K562 (cell line): Measurements from ENCODE around the gene CHCT1. TPM values are rescaled to one million over a fixed set of nuclear protein-coding genes. Genes with fewer than 3 reads are reported as not detected.

Experiments
- ATAC-seq: fragments of 200-7000 bp; cut with Tn5 transposase; 3 replicates; pipeline ENCODE4 v1.9.1; 2020; ENCODE audit warnings: moderate library complexity
- BruUV-seq: library from RNA; stranded (reverse); fragments of 400-500 nt; replicated peaks from 2 replicates; lab custom pipeline; 2021; lab: Mats Ljungman, UMichigan
- CTCF ChIA-PET: fragments of 300-600 bp; formaldehyde crosslinking; extraction: SDS; loops from one replicate; lab custom pipeline; 2021; ENCODE audit warnings: low intra/inter-chr PET ratio; lab: Yijun Ruan, JAX
- POLR2A ChIA-PET: fragments of 300-600, 350-650 bp; sonication (Branson Sonifier 250); formaldehyde crosslinking; extraction: SDS; loops from one replicate; lab custom pipeline; 2021; ENCODE audit warnings: antibody characterized with exemption, inconsistent platforms; lab: Yijun Ruan, JAX
- DNase-seq, 4 experiments: peaks; one replicate each; pipeline versions ENCODE4 v3.0.0 to v3.0.0-alpha.2; 2011 to 2018; ENCODE audit warnings: low spot score in 3 of 4, mixed read lengths in 3 of 4; ENCODE audit errors: extremely low read depth in 1 of 4
- FAIRE-seq: peaks from 2 replicates; lab custom pipeline; 2011; peaks lifted over from hg19 to GRCh38; lab: Jason Lieb, UNC
- H2AFZ ChIP-seq: 2 replicates; pipeline ENCODE4 v1.6.0; 2011; ENCODE audit warnings: low read depth, low read length, control low read depth, inconsistent platforms
- H3K27ac ChIP-seq: fragments of 200-600 bp; 3 replicates; pipeline ENCODE4 v1.8.0; 2011; ENCODE audit warnings: low read depth, mild to moderate bottlenecking, control low read depth, inconsistent platforms, low read length, moderate library complexity, mixed read lengths; ENCODE audit errors: extremely low read depth
- H3K27me3 ChIP-seq, 2 experiments: fragments of 300-600 bp in 1 of 2; 2 replicates in 1 of 2; 3 replicates in 1 of 2; pipeline versions ENCODE4 v1.6.0 to v1.8.0; 2011; ENCODE audit warnings: inconsistent platforms in 2 of 2, low read length in 2 of 2, mild to moderate bottlenecking in 1 of 2, mixed read lengths in 1 of 2, moderate library complexity in 1 of 2; ENCODE audit not compliant: control insufficient read depth in 2 of 2, insufficient read depth in 2 of 2
- H3K36me3 ChIP-seq: fragments of 300-600 bp; 3 replicates; pipeline ENCODE4 v1.8.0; 2011; ENCODE audit warnings: mild to moderate bottlenecking, low read length, inconsistent platforms; ENCODE audit not compliant: control insufficient read depth, insufficient read depth
- H3K4me1 ChIP-seq, 2 experiments: fragments of 200-600 bp in 1 of 2; replicated peaks in 1 of 2; 2 replicates in 1 of 2; 3 replicates in 1 of 2; pipeline versions ENCODE4 v1.5.1 to v1.8.0; 2011; ENCODE audit warnings: inconsistent platforms in 2 of 2, low read length in 2 of 2, mild to moderate bottlenecking in 1 of 2, mixed read lengths in 1 of 2, moderate library complexity in 1 of 2; ENCODE audit not compliant: control insufficient read depth in 2 of 2, insufficient read depth in 2 of 2
- H3K4me2 ChIP-seq: 2 replicates; pipeline ENCODE4 v1.6.1; 2011; ENCODE audit warnings: low read length, control low read depth, inconsistent platforms, mixed read lengths; ENCODE audit not compliant: insufficient read depth
- H3K4me3 ChIP-seq: fragments of 200-600 bp; sonication (generic), shearing (Covaris generic); 2 replicates; pipeline ENCODE4 v1.5.1; 2016; ENCODE audit warnings: control low read depth, inconsistent platforms
- H3K79me2 ChIP-seq: fragments of 200-600 bp; 3 replicates; pipeline ENCODE4 v1.8.0; 2011; ENCODE audit warnings: low read length, inconsistent platforms; ENCODE audit not compliant: control insufficient read depth, insufficient read depth
- H3K9ac ChIP-seq, 2 experiments: 2 replicates each; pipeline versions ENCODE4 v1.6.0 to v1.6.1; 2011; ENCODE audit warnings: low read depth in 2 of 2, low read length in 2 of 2, control low read depth in 1 of 2, inconsistent platforms in 1 of 2, mild to moderate bottlenecking in 1 of 2, mixed read lengths in 1 of 2; ENCODE audit not compliant: insufficient read depth in 1 of 2
- H3K9me1 ChIP-seq: one replicate; pipeline ENCODE4 v1.6.0; 2011; ENCODE audit warnings: inconsistent platforms, mild to moderate bottlenecking, low read length, moderate library complexity; ENCODE audit not compliant: control insufficient read depth, insufficient read depth
- H3K9me3 ChIP-seq: replicated peaks from 2 replicates; pipeline ENCODE4 v1.5.1; 2011; ENCODE audit warnings: low read depth, low read length, inconsistent platforms; ENCODE audit not compliant: control insufficient read depth, insufficient read depth
- H4K20me1 ChIP-seq: replicated peaks from 2 replicates; pipeline ENCODE4 v1.6.1; 2011; ENCODE audit warnings: low read length, inconsistent platforms, mixed read lengths; ENCODE audit not compliant: control insufficient read depth, insufficient read depth
- CXXC5 ChIP-seq: fragments of 250-450 bp; sonication (Bioruptor Pico); IDR thresholded peaks from 2 replicates; pipeline ENCODE4 v1.8.0; 2022; ENCODE audit warnings: inconsistent platforms, mild to moderate bottlenecking, moderate library complexity
- DACH1 ChIP-seq: fragments of 450-650 bp; IDR thresholded peaks from 2 replicates; pipeline ENCODE4 v1.6.1; 2018; ENCODE audit not compliant: partially characterized antibody
- DNMT1 ChIP-seq: fragments of 450-650 bp; IDR thresholded peaks from 2 replicates; pipeline ENCODE4 v1.6.1; 2016; ENCODE audit warnings: antibody characterized with exemption, mild to moderate bottlenecking
- EZH2 ChIP-seq: IDR thresholded peaks from 2 replicates; pipeline ENCODE4 v1.6.1; 2012; ENCODE audit warnings: low read depth, mild to moderate bottlenecking, inconsistent platforms, low read length, borderline replicate concordance
- GATAD2A ChIP-seq: fragments of 450-650 bp; IDR thresholded peaks from 2 replicates; pipeline ENCODE4 v1.6.1; 2017
- IFI16 ChIP-seq: fragments of 250-450 bp; sonication (Bioruptor Pico); IDR thresholded peaks from 2 replicates; pipeline ENCODE4 v2.1.2; 2022; ENCODE audit warnings: mild to moderate bottlenecking, inconsistent platforms
- JUN ChIP-seq, 2 experiments: sonication (generic) in 1 of 2; formaldehyde crosslinking in 1 of 2; IDR thresholded peaks; 2 replicates each; pipeline versions ENCODE4 v1.6.1 to v1.8.0; 2012 to 2022; ENCODE audit warnings: borderline replicate concordance in 2 of 2, mild to moderate bottlenecking in 2 of 2, improper control_type of control experiment in 1 of 2, low read depth in 1 of 2, low read length in 1 of 2, missing genetic modification reagents in 1 of 2
- POLR2AphosphoS2 ChIP-seq: IDR thresholded peaks from 2 replicates; pipeline ENCODE4 v1.6.1; 2012; ENCODE audit warnings: low read length, improper control_type of control experiment
- PTRF ChIP-seq: fragments of 450-650 bp; IDR thresholded peaks from 2 replicates; pipeline ENCODE4 v1.6.1; 2016; ENCODE audit warnings: mild to moderate bottlenecking, missing genetic modification characterization, missing compliant biosample characterization
- PURB ChIP-seq: sonication (generic); formaldehyde crosslinking; IDR thresholded peaks from 2 replicates; pipeline ENCODE4 v1.9.0; 2021; ENCODE audit warnings: low read depth, mild to moderate bottlenecking, missing genetic modification reagents
- SMAD4 ChIP-seq: fragments of 250-450 bp; sonication (Bioruptor Pico); conservative IDR thresholded peaks from 2 replicates; pipeline ENCODE4 v1.8.0; 2021; ENCODE audit warnings: inconsistent platforms, mild to moderate bottlenecking, moderate library complexity
- SPI1 ChIP-seq: IDR thresholded peaks from 2 replicates; pipeline ENCODE4 v1.6.1; 2011; ENCODE audit warnings: low read depth, low read length, control low read depth, borderline replicate concordance
- SRSF3 ChIP-seq: fragments of 200-400 bp; formaldehyde crosslinking; IDR thresholded peaks from 2 replicates; pipeline ENCODE4 v1.6.1; 2016; ENCODE audit warnings: mild to moderate bottlenecking, low read length, moderate library complexity; ENCODE audit not compliant: insufficient read depth
- THAP12 ChIP-seq: fragments of 250-450 bp; sonication (Bioruptor Pico); IDR thresholded peaks from 2 replicates; pipeline ENCODE4 v1.9.0; 2021; ENCODE audit warnings: mild to moderate bottlenecking, inconsistent platforms
- ZNF408 ChIP-seq: fragments of 250-450 bp; sonication (Bioruptor Pico); IDR thresholded peaks from 2 replicates; pipeline ENCODE4 v1.4.0; 2020; ENCODE audit warnings: low read depth, mild to moderate bottlenecking, moderate library complexity
- ZNF699 ChIP-seq: fragments of 250-450 bp; sonication (Bioruptor Pico); IDR thresholded peaks from 2 replicates; pipeline ENCODE4 v1.8.0; 2021; ENCODE audit warnings: mild to moderate bottlenecking, moderate library complexity; ENCODE audit not compliant: insufficient replicate concordance
- WGBS: fragments of 100-300 bp; shearing (Covaris generic); methylation state at CpG from one replicate; pipeline ENCODE4 v1.1.6; 2016; ENCODE audit warnings: low coverage, mixed read lengths; ENCODE audit not compliant: insufficient coverage; ENCODE audit errors: missing lambda C conversion rate; 5-methylcytosine and 5-hydroxymethylcytosine counted together
- in situ Hi-C: fragments of 300-500 bp; cut with MboI; formaldehyde crosslinking; loops from 4 replicates; pipeline ENCODE4 v1.15.0; 2018; ENCODE audit warnings: inconsistent platforms, mixed read lengths
- intact Hi-C: fragments of 100-400 bp; cut with micrococcal nuclease; formaldehyde crosslinking; loops from 2 replicates; pipeline ENCODE4 v1.14.2; 2022
- polyA plus RNA-seq, 8 experiments: library from polyadenylated mRNA; depleted of rRNA in 4 of 8; stranded (reverse) in 5 of 8; unstranded in 3 of 8; fragments of >200 nt; fragmentation: Nextera tagmentation in 2 of 8; fragmentation: Illumina TruSeq in 1 of 8; extraction: Ambion mirVana in 2 of 8; extraction: Trizol in 1 of 8; gene quantifications; 2 replicates each; pipeline versions ENCODE4 v1.2.1 to v1.2.3, GENCODE V29; 2011 to 2014; ENCODE audit warnings: inconsistent platforms in 1 of 8, missing spikeins in 1 of 8
- total RNA-seq, 7 experiments: library from RNA; depleted of rRNA in 6 of 7; stranded (reverse); fragments of >200 nt in 6 of 7; fragmentation: Illumina TruSeq in 2 of 7; extraction: Trizol in 2 of 7; gene quantifications; 2 replicates each; pipeline versions ENCODE4 v1.2.1 to v1.2.3, GENCODE V29; 2011 to 2021; ENCODE audit warnings: low replicate concordance in 1 of 7
- TF ChIP-seq, protein P1 (sequence below): fragments of 450-650 bp; formaldehyde crosslinking; conservative IDR thresholded peaks from 2 replicates; pipeline ENCODE4 v1.4.0; 2022; ENCODE audit warnings: mild to moderate bottlenecking, missing genetic modification characterization

The CHCT1 gene
- total and polyA plus RNA-seq, 9 of the 15 experiments (the other 6 are each of a cell fraction or from before 2014, with no cell fraction given): not detected

DNA sequence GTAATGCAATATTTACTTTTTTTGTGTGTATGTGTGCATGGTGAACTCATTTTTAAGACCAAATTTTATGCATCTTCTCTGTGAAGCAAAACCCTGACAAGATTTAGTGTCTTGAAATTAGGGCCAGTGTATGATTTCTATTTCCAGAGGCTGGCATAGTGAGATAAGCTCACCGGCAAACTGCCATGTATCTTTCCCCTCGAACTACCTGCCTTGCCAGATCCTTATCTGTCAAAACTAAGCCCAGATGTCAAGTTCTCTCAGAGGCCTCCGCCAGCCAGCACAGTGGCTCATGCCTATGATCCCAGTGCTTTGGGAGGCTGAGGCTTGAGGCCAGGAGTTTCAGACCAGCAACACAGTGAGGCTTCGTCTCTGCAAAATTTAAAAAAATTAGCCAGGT, 40.3 kb upstream of the CHCT1 start (continued):
- TF ChIP-seq DNMT1 (no peak), SMAD4 (CRISPR knock-in tag) (no peak), THAP12 (no peak), GATAD2A (no peak), SRSF3 (no peak), PURB (CRISPR knock-in tag) (no peak), PTRF (tag) (no peak), ZNF699 (CRISPR knock-in tag) (no peak)

GRCh38 chr17:60383379-60383778, 38.9 kb upstream of the CHCT1 start:
- Histone ChIP-seq H3K9ac (0 out of 4 replicates have a peak overlapping the region, but pooled peaks of 1 of the 2 experiments have one; percentile 21), H3K4me2 (peak overlapping the region; percentile 51), H3K4me3 (no peak overlapping the region), H3K4me1 (peaks cover 13 to 40% of the 10 kb centered on the region in 2 experiments), H4K20me1 (0 out of 2 replicates have a peak, but pooled peaks cover 10% of the 10 kb centered on the region), H3K27ac (peak overlapping the region; percentile 40; the same call in 2 of the 3 replicates), H3K36me3 (peaks cover 24% of the 10 kb centered on the region; the same call in 2 of the 3 replicates), H3K27me3 (no peaks in the 10 kb centered on the region), H3K79me2 (peaks cover 98% of the 10 kb centered on the region), H3K9me1 (peaks cover 4% of the 10 kb centered on the region), H2AFZ (no peak overlapping the region), H3K9me3 (no peaks in the 10 kb centered on the region)
- no peak for FAIRE-seq
- WGBS: 4% methylated on average over 3 of the region's 3 CpGs
- ChIA-PET CTCF (no interaction called here), POLR2A (interaction anchor here (0.6 to 2.4 kb wide), 4 partner anchors 10 to 143 kb away, joined by 3 to 11 read pairs (median 3); partner anchors contain the start of gene APPBP2)
- in situ Hi-C loops: no loop called here
- peak; percentile 5 for ATAC-seq
- DNase-seq: no peak
- intact Hi-C loops: no loop called here
- BruUV-seq: no TSS peak
- TF ChIP-seq IFI16 (CRISPR knock-in tag) (no peak), DACH1 (peak; percentile 38), CXXC5 (CRISPR knock-in tag) (peak; percentile 71), SPI1 (no peak), JUN (IDR thresholded peaks at IDR 0.05; ENCODE audit: borderline replicate concordance, low read depth, low read length) (no peak), JUN (CRISPR knock-in tag; IDR thresholded peaks at IDR 0.05; ENCODE audit: borderline replicate concordance) (no peak), ZNF408 (CRISPR knock-in tag) (no peak), EZH2 (no peak), POLR2AphosphoS2 (no peak)
- TF ChIP-seq, protein P1, sequence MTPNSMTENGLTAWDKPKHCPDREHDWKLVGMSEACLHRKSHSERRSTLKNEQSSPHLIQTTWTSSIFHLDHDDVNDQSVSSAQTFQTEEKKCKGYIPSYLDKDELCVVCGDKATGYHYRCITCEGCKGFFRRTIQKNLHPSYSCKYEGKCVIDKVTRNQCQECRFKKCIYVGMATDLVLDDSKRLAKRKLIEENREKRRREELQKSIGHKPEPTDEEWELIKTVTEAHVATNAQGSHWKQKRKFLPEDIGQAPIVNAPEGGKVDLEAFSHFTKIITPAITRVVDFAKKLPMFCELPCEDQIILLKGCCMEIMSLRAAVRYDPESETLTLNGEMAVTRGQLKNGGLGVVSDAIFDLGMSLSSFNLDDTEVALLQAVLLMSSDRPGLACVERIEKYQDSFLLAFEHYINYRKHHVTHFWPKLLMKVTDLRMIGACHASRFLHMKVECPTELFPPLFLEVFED (CRISPR knock-in tag): no peak
